Esophagus muscularis mucosa (tissue), 3 donors: ENCODE measurements around the gene SH3RF3.

Experiments
- POLR2A ChIP-seq: fragments of 450-650 bp; IDR thresholded peaks from one replicate; pipeline ENCODE4 v1.6.1; 2017; ENCODE audit warnings: antibody characterized with exemption, moderate library complexity, mild to moderate bottlenecking, low read depth
- TF ChIP-seq, protein P1 (sequence below), 3 experiments: fragments of 200-600 bp in 2 of 3; fragments of 450-650 bp in 1 of 3; sonication (generic) in 2 of 3; IDR thresholded peaks; one replicate each; pipeline ENCODE4 v1.5.1; 2017 to 2019; ENCODE audit warnings: antibody characterized with exemption in 3 of 3, mild to moderate bottlenecking in 2 of 3, moderate library complexity in 1 of 3

DNA sequence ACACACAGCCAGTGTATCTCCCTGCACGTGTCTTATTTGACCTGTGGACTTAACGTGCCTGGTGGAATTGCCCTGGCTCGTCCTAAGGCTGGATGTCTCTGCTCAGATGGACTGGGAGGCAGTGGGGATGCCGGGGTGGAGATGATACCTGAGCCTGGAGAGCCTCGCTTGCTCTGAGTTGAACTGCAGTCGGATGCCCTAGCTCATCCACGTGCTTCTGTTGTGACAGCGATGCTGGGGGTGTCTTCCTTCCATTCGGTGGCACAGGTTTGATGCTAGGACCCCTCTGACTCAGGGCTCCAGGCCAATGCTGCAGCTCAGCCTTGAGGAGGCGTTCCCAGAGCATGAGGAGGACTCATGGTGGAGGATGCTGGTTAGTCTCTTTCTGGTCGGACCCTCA lies 117.6 kb downstream of the SH3RF3 start:
- TF ChIP-seq, protein P1, sequence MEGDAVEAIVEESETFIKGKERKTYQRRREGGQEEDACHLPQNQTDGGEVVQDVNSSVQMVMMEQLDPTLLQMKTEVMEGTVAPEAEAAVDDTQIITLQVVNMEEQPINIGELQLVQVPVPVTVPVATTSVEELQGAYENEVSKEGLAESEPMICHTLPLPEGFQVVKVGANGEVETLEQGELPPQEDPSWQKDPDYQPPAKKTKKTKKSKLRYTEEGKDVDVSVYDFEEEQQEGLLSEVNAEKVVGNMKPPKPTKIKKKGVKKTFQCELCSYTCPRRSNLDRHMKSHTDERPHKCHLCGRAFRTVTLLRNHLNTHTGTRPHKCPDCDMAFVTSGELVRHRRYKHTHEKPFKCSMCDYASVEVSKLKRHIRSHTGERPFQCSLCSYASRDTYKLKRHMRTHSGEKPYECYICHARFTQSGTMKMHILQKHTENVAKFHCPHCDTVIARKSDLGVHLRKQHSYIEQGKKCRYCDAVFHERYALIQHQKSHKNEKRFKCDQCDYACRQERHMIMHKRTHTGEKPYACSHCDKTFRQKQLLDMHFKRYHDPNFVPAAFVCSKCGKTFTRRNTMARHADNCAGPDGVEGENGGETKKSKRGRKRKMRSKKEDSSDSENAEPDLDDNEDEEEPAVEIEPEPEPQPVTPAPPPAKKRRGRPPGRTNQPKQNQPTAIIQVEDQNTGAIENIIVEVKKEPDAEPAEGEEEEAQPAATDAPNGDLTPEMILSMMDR (IDR thresholded peaks at IDR 0.05), result no peak
- TF ChIP-seq POLR2A, result no peak
